WTC11 (cell line): ENCODE measurements around the gene FBXO48. TPM values are rescaled to one million over a fixed set of nuclear protein-coding genes. Genes with fewer than 3 reads are reported as not detected.
"Not testable (repeated sequence)": the region's sequence is repeated elsewhere in the genome, so short reads cannot be mapped to it uniquely, and the experiment has no call there.

ENCODE experiments used
- ATAC-seq: fragments of 200-7000 bp; cut with Tn5 transposase; 2 replicates; pipeline ENCODE4 v1.10.0; 2021; ENCODE audit warnings: mild to moderate bottlenecking, moderate library complexity
- CTCF ChIA-PET: fragments of 300-600 bp; sonication (Branson Sonifier 250); formaldehyde crosslinking; loops from one replicate; lab custom pipeline; 2021; ENCODE audit warnings: antibody characterized with exemption; lab: Charles Lee
- POLR2A ChIA-PET: fragments of 350-600 bp; sonication (Branson Sonifier 250); formaldehyde crosslinking; loops from one replicate; lab custom pipeline; 2021; ENCODE audit warnings: antibody characterized with exemption; lab: Charles Lee
- DNase-seq: peaks from one replicate; pipeline ENCODE4 v3.0.0; 2021; ENCODE audit warnings: low spot score
- H3K27ac Mint-ChIP-seq: 2 replicates; pipeline ENCODE4 v1.8.0; 2021; ENCODE audit warnings: mixed read lengths
- H3K27me3 Mint-ChIP-seq: 2 replicates; pipeline ENCODE4 v1.8.0; 2021; ENCODE audit warnings: low read depth, mild to moderate bottlenecking, moderate library complexity, mixed read lengths
- H3K36me3 Mint-ChIP-seq: 2 replicates; pipeline ENCODE4 v1.8.0; 2021; ENCODE audit warnings: mixed read lengths
- H3K4me1 Mint-ChIP-seq: 2 replicates; pipeline ENCODE4 v1.8.0; 2022; ENCODE audit warnings: mixed read lengths
- H3K4me3 Mint-ChIP-seq: 2 replicates; pipeline ENCODE4 v1.8.0; 2021; ENCODE audit warnings: mild to moderate bottlenecking, moderate library complexity, mixed read lengths
- H3K9me3 Mint-ChIP-seq: 2 replicates; pipeline ENCODE4 v1.8.0; 2021; ENCODE audit warnings: mixed read lengths
- ELF4 ChIP-seq: sonication (generic); formaldehyde crosslinking; IDR thresholded peaks from 2 replicates; pipeline ENCODE4 v1.8.1; 2022; ENCODE audit warnings: low read depth, mild to moderate bottlenecking, moderate library complexity, missing genetic modification reagents
- ETV6 ChIP-seq: sonication (generic); formaldehyde crosslinking; IDR thresholded peaks from 2 replicates; pipeline ENCODE4 v1.8.1; 2022; ENCODE audit warnings: mild to moderate bottlenecking, missing genetic modification reagents
- FOXK1 ChIP-seq: sonication (generic); formaldehyde crosslinking; IDR thresholded peaks from 2 replicates; pipeline ENCODE4 v1.8.0; 2022; ENCODE audit warnings: mild to moderate bottlenecking, moderate library complexity, missing genetic modification reagents
- GRHL2 ChIP-seq: fragments of 250-450 bp; sonication (Bioruptor Pico); IDR thresholded peaks from 2 replicates; pipeline ENCODE4 v1.8.0; 2022; ENCODE audit warnings: mild to moderate bottlenecking, moderate library complexity; ENCODE audit not compliant: insufficient replicate concordance, severe bottlenecking
- GTF2I ChIP-seq: fragments of 250-450 bp; sonication (Bioruptor Pico); conservative IDR thresholded peaks from 2 replicates; pipeline ENCODE4 v1.4.0; 2021; ENCODE audit warnings: mild to moderate bottlenecking
- JAZF1 ChIP-seq: fragments of 250-450 bp; sonication (Bioruptor Pico); IDR thresholded peaks from 2 replicates; pipeline ENCODE4 v1.9.0; 2021; ENCODE audit warnings: moderate library complexity, mild to moderate bottlenecking, inconsistent platforms
- JUN ChIP-seq: sonication (generic); formaldehyde crosslinking; IDR thresholded peaks from 2 replicates; pipeline ENCODE4 v1.8.0; 2023; ENCODE audit warnings: mild to moderate bottlenecking, missing genetic modification reagents
- KAT7 ChIP-seq: sonication (generic); formaldehyde crosslinking; IDR thresholded peaks from 2 replicates; pipeline ENCODE4 v1.8.1; 2023; ENCODE audit warnings: missing genetic modification reagents, mild to moderate bottlenecking, borderline replicate concordance
- MYBL2 ChIP-seq: sonication (generic); formaldehyde crosslinking; IDR thresholded peaks from 2 replicates; pipeline ENCODE4 v1.8.1; 2023; ENCODE audit warnings: mild to moderate bottlenecking, moderate library complexity, missing genetic modification reagents
- NFE2L1 ChIP-seq: sonication (generic); formaldehyde crosslinking; IDR thresholded peaks from 2 replicates; pipeline ENCODE4 v1.8.1; 2023; ENCODE audit warnings: missing genetic modification reagents
- NR1H2 ChIP-seq: sonication (generic); formaldehyde crosslinking; IDR thresholded peaks from 2 replicates; pipeline ENCODE4 v1.9.0; 2021; ENCODE audit warnings: mild to moderate bottlenecking, moderate library complexity, missing genetic modification reagents
- TCF7 ChIP-seq: sonication (generic); formaldehyde crosslinking; IDR thresholded peaks from 2 replicates; pipeline ENCODE4 v1.8.0; 2022; ENCODE audit warnings: mild to moderate bottlenecking, low read depth, missing genetic modification reagents, moderate library complexity
- ZNF138 ChIP-seq: sonication (generic); formaldehyde crosslinking; conservative IDR thresholded peaks from 2 replicates; pipeline ENCODE4 v1.8.1; 2022; ENCODE audit warnings: mild to moderate bottlenecking, moderate library complexity, missing genetic modification reagents
- ZNF219 ChIP-seq: sonication (generic); formaldehyde crosslinking; IDR thresholded peaks from 2 replicates; pipeline ENCODE4 v1.8.0; 2023; ENCODE audit warnings: missing genetic modification reagents, mild to moderate bottlenecking, borderline replicate concordance
- ZNF416 ChIP-seq: fragments of 250-450 bp; sonication (Bioruptor Pico); IDR thresholded peaks from 2 replicates; pipeline ENCODE4 v1.9.0; 2021; ENCODE audit warnings: mild to moderate bottlenecking, inconsistent platforms
- total RNA-seq: library from RNA; stranded (reverse); gene quantifications from 3 replicates; pipeline ENCODE4 v1.2.3, GENCODE V29; 2021
- TF ChIP-seq, protein P1 (sequence below): fragments of 250-450 bp; sonication (Bioruptor Pico); IDR thresholded peaks from 2 replicates; pipeline ENCODE4 v2.1.2; 2022; ENCODE audit warnings: mild to moderate bottlenecking, moderate library complexity
- TF ChIP-seq, protein P2 (sequence below): sonication (generic); formaldehyde crosslinking; IDR thresholded peaks from 2 replicates; pipeline ENCODE4 v1.8.0; 2023; ENCODE audit warnings: mild to moderate bottlenecking, missing genetic modification reagents
- TF ChIP-seq, protein P3 (sequence below): fragments of 200-600 bp; IDR thresholded peaks from 2 replicates; pipeline ENCODE4 v1.8.0; 2022; ENCODE audit warnings: antibody characterized with exemption
- TF ChIP-seq, protein P4 (sequence below): sonication (generic); formaldehyde crosslinking; IDR thresholded peaks from 2 replicates; pipeline ENCODE4 v1.8.1; 2023; ENCODE audit warnings: mild to moderate bottlenecking, missing genetic modification reagents, borderline replicate concordance

Gene FBXO48
- total RNA-seq, 1 experiment from 2014 or later, result 1.3 TPM

DNA sequence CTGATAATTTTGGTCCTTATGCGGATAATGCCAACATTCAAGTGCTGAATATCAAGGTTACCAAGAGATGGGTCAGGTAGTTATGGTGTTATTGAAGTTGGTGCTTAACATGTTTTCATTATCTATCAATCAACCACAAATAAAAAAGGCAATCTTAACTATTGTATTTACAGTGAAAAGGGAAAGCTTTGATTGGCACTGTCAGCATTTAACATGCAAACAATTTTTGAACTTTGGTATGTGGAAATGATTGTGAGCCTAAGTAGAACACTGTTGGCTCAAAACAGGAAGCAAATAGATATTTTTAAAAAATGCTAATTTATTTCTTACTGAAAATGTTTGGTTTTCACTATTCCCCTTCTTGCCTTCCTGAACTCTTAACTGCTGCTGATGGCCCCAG is 22.2 kb upstream of the FBXO48 start:
- DNase-seq (no peak), ATAC-seq (no peak)
- H3K27ac Mint-ChIP-seq, result no peak overlapping the region
- TF ChIP-seq ETV6 (CRISPR knock-in tag) (no peak), NR1H2 (CRISPR knock-in tag) (no peak), KAT7 (CRISPR knock-in tag) (no peak), GRHL2 (CRISPR knock-in tag) (no peak), MYBL2 (CRISPR knock-in tag) (no peak), JUN (CRISPR knock-in tag) (no peak), ZNF138 (CRISPR knock-in tag) (no peak), ELF4 (CRISPR knock-in tag) (no peak), NFE2L1 (no peak), FOXK1 (CRISPR knock-in tag) (no peak), JAZF1 (CRISPR knock-in tag) (no peak), ZNF219 (CRISPR knock-in tag) (no peak), GTF2I (CRISPR knock-in tag) (no peak), ZNF416 (CRISPR knock-in tag) (no peak), TCF7 (CRISPR knock-in tag) (no peak)
- TF ChIP-seq, protein P1, sequence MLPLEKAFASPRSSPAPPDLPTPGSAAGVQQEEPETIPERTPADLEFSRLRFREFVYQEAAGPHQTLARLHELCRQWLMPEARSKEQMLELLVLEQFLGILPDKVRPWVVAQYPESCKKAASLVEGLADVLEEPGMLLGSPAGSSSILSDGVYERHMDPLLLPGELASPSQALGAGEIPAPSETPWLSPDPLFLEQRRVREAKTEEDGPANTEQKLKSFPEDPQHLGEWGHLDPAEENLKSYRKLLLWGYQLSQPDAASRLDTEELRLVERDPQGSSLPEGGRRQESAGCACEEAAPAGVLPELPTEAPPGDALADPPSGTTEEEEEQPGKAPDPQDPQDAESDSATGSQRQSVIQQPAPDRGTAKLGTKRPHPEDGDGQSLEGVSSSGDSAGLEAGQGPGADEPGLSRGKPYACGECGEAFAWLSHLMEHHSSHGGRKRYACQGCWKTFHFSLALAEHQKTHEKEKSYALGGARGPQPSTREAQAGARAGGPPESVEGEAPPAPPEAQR (CRISPR knock-in tag), result no peak
- TF ChIP-seq, protein P2, sequence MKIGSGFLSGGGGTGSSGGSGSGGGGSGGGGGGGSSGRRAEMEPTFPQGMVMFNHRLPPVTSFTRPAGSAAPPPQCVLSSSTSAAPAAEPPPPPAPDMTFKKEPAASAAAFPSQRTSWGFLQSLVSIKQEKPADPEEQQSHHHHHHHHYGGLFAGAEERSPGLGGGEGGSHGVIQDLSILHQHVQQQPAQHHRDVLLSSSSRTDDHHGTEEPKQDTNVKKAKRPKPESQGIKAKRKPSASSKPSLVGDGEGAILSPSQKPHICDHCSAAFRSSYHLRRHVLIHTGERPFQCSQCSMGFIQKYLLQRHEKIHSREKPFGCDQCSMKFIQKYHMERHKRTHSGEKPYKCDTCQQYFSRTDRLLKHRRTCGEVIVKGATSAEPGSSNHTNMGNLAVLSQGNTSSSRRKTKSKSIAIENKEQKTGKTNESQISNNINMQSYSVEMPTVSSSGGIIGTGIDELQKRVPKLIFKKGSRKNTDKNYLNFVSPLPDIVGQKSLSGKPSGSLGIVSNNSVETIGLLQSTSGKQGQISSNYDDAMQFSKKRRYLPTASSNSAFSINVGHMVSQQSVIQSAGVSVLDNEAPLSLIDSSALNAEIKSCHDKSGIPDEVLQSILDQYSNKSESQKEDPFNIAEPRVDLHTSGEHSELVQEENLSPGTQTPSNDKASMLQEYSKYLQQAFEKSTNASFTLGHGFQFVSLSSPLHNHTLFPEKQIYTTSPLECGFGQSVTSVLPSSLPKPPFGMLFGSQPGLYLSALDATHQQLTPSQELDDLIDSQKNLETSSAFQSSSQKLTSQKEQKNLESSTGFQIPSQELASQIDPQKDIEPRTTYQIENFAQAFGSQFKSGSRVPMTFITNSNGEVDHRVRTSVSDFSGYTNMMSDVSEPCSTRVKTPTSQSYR (CRISPR knock-in tag), result no peak
- TF ChIP-seq, protein P3, sequence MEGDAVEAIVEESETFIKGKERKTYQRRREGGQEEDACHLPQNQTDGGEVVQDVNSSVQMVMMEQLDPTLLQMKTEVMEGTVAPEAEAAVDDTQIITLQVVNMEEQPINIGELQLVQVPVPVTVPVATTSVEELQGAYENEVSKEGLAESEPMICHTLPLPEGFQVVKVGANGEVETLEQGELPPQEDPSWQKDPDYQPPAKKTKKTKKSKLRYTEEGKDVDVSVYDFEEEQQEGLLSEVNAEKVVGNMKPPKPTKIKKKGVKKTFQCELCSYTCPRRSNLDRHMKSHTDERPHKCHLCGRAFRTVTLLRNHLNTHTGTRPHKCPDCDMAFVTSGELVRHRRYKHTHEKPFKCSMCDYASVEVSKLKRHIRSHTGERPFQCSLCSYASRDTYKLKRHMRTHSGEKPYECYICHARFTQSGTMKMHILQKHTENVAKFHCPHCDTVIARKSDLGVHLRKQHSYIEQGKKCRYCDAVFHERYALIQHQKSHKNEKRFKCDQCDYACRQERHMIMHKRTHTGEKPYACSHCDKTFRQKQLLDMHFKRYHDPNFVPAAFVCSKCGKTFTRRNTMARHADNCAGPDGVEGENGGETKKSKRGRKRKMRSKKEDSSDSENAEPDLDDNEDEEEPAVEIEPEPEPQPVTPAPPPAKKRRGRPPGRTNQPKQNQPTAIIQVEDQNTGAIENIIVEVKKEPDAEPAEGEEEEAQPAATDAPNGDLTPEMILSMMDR, result no peak
- TF ChIP-seq, protein P4, sequence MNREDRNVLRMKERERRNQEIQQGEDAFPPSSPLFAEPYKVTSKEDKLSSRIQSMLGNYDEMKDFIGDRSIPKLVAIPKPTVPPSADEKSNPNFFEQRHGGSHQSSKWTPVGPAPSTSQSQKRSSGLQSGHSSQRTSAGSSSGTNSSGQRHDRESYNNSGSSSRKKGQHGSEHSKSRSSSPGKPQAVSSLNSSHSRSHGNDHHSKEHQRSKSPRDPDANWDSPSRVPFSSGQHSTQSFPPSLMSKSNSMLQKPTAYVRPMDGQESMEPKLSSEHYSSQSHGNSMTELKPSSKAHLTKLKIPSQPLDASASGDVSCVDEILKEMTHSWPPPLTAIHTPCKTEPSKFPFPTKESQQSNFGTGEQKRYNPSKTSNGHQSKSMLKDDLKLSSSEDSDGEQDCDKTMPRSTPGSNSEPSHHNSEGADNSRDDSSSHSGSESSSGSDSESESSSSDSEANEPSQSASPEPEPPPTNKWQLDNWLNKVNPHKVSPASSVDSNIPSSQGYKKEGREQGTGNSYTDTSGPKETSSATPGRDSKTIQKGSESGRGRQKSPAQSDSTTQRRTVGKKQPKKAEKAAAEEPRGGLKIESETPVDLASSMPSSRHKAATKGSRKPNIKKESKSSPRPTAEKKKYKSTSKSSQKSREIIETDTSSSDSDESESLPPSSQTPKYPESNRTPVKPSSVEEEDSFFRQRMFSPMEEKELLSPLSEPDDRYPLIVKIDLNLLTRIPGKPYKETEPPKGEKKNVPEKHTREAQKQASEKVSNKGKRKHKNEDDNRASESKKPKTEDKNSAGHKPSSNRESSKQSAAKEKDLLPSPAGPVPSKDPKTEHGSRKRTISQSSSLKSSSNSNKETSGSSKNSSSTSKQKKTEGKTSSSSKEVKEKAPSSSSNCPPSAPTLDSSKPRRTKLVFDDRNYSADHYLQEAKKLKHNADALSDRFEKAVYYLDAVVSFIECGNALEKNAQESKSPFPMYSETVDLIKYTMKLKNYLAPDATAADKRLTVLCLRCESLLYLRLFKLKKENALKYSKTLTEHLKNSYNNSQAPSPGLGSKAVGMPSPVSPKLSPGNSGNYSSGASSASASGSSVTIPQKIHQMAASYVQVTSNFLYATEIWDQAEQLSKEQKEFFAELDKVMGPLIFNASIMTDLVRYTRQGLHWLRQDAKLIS (CRISPR knock-in tag), result no peak
- ChIA-PET POLR2A (no interaction called here), CTCF (no interaction called here)
- peaks cover 5% of the 10 kb centered on the region for H3K36me3 Mint-ChIP-seq
- H3K9me3 Mint-ChIP-seq, result peaks cover 9% of the 10 kb centered on the region
- H3K4me3 Mint-ChIP-seq, result no peak overlapping the region
- no peaks in the 10 kb centered on the region for H3K4me1 Mint-ChIP-seq
- H3K27me3 Mint-ChIP-seq, result no peaks in the 10 kb centered on the region

DNA sequence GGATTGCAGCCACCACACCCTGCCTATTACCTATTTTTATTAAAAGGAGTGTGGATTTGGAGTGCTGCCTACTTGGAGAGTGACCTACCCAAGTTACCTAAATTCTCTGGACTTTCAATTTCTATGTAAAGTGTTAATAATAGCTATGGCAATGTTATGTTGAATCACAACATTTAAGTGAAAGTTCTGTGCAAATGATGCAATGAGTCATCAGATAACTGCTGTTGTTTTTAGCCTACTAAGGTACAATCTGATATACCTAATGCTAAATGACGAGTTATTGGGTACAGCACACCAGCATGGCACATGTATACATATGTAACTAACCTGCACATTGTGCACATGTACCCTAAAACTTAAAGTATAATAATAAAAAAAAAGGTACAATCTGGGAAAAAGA is 21.5 kb upstream of the FBXO48 start:
- H3K4me1 Mint-ChIP-seq, POLR2A ChIA-PET, H3K4me3 Mint-ChIP-seq, ATAC-seq, H3K27ac Mint-ChIP-seq, H3K36me3 Mint-ChIP-seq, DNase-seq, H3K27me3 Mint-ChIP-seq, H3K9me3 Mint-ChIP-seq: not testable (repeated sequence)
- CTCF ChIA-PET, result interaction anchor here (1.2 to 1.6 kb wide), 3 partner anchors 10 to 21 kb away, joined by 3 to 8 read pairs (median 5); partner anchors contain the start of genes APLF and FBXO48
